ENCODE measurements around the gene SH2B3.

- TF ChIP-seq, protein P1, sequence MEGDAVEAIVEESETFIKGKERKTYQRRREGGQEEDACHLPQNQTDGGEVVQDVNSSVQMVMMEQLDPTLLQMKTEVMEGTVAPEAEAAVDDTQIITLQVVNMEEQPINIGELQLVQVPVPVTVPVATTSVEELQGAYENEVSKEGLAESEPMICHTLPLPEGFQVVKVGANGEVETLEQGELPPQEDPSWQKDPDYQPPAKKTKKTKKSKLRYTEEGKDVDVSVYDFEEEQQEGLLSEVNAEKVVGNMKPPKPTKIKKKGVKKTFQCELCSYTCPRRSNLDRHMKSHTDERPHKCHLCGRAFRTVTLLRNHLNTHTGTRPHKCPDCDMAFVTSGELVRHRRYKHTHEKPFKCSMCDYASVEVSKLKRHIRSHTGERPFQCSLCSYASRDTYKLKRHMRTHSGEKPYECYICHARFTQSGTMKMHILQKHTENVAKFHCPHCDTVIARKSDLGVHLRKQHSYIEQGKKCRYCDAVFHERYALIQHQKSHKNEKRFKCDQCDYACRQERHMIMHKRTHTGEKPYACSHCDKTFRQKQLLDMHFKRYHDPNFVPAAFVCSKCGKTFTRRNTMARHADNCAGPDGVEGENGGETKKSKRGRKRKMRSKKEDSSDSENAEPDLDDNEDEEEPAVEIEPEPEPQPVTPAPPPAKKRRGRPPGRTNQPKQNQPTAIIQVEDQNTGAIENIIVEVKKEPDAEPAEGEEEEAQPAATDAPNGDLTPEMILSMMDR (conservative IDR thresholded peaks at IDR 0.05) = no peak
- no peak for TF ChIP-seq ZFX (IDR thresholded peaks at IDR 0.05)
These were observed 4.5 kb upstream of the SH2B3 start for GRCh38 chr12:111401167-111401605.
